Measurements from ENCODE around the gene TENM3. TPM values are rescaled to one million over a fixed set of nuclear protein-coding genes. Genes with fewer than 3 reads are reported as not detected.

Gene TENM3
- total RNA-seq, 1 donor from 2014 or later = 28.1 TPM

DNA sequence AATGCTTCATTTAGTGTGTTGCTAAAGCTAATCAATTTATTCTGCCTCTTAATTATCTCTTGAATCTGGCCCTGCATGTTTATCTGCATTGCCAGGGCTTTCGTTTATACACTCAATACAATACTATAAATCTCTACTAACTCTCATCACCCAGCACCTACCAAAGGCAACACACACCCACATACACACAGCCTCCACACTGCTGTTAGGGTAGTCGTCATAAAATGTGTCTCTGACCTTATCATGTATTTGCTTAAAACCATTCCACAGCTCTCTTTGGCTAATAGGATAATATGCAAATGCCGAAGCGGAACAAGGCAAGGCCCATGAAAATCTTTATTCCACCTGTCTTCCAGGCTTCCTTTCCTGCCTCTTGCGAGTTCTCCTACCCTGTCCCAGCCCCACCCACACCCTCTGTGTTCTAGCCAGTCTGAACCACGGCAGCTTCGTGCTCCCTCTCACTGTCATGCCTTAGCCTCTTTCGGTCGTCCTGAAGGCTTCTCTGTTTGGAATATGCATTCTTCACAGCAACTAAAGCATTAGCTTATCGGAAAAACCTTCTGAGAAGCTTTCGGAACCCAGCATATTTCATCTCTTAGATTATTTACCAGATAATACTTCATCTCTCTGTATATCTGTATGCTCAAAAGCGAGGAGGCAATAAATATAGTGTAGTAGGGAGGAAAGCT lies 333.5 kb downstream of the TENM3 start:
- no peak for DNase-seq

GRCh38 chr4:182577411-182577810 lies 334.2 kb downstream of the TENM3 start:
- no peak for DNase-seq

- DNase-seq = peak; percentile 85
Observed at GRCh38 chr4:182578402-182578801, 335.2 kb downstream of the TENM3 start.

- no peak for DNase-seq
Observed at GRCh38 chr4:182582245-182582644, 339.0 kb downstream of the TENM3 start.

- DNase-seq = no peak
Observed at GRCh38 chr4:182583703-182584415, 340.7 kb downstream of the TENM3 start.

DNA sequence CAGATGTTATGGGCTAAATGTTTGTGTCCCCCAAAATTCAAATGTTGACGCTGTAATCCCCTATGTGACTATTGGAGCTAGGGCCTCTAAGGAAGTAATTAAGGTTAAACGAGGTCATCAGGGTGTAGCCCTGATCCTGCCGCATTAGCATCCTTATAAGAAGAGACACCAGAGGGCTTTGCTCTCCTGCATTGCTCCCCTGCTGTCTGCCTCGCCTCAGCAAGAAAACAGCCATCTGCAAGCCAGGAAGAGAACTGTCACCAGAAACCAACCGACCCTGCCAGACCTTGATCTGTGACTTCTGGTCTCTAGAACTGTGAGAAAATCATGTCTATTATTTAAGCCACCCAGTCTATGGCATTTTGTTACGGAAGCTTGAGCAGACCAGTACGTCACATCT lies 342.1 kb downstream of the TENM3 start:
- DNase-seq = no peak

DNA sequence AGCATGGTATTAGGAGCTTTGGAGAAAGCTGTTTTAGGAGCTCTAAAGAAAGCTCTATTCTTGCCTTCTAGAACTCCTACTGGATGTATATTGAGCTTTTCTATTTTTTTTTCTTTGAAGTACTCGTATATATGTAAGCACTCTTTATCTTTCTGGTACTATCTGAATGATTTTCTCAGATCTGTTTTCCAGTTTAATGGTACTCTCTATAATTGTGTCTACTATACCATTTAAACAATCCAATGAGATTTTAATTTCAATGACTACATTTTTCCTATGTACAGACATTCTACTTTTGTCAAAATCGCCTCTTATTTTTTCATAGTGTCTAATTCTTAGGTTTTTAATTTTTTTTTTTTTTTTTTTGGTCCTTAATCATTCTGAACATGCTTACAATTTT lies 345.9 kb downstream of the TENM3 start:
- DNase-seq = no peak

DNA sequence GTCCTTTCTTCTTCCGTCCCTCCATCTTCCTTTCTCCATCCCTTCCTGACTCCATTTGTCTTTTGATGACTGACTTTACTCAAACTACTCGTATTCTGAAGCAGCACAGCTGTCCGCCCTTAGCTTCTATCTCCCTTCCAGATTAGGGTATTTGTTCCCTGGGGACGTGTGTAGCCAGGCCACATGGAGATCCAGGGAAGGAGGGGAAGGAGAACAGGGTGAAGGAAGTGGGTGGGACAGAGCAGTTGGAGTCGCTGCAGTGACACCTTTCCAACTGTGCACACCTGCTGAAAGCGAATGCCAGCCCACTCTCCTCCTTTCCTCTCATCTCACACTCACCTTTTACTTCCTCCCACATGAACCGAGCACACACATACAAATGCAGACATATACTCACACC lies 350.2 kb downstream of the TENM3 start:
- peak; percentile 55 for DNase-seq

DNA sequence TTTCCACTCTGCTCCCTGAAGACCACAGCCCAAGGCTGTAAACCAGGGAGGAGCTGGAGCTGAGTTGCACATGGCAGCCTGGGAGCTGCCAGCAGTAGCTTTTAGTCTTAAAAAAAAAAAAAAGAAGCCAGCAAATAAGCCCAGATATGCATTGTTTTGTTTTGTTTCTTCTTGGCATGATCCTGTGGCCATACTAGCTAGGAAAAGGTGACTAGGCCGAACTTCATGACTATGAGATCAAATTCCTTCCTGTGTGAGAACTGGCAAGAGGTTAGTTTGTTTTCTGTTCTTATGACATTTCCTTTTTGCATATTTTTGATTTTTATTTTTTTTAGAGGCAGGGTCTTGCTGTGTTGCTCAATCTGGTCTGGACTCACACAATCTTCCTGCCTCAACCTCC lies 350.7 kb downstream of the TENM3 start:
- peak; percentile 98 for DNase-seq

DNA sequence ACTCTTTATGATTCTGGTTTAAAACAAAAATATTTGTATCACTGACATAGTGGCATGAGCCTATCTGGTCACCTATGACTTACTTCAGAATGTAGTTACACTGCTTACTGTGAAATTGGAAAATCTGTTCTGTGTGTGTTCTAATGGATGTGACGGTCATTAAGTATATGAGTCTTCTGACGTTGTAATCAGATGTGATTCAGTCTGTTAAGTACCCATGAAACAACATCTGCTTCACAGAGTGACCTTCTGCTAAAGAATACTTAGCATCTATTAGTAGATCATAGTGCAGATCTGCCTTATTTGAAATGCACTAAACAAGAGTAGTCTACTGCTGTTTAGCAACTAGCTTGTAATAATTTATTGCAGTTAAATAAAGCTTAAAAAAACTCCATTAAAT lies 356.9 kb downstream of the TENM3 start:
- no peak for DNase-seq

DNA sequence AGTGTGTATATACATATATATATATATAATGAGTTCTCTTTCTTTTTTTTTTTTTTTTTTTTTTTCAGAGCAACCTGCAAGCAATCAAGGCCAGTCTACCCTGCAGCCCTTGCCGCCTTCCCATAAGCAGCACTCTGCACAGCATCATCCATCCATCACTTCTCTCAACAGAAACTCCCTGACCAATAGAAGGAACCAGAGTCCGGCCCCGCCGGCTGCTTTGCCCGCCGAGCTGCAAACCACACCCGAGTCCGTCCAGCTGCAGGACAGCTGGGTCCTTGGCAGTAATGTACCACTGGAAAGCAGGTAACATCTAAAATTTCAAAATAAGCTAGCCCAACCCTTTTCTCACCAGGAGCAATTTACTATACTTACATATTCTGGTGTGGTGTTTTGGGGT lies 357.7 kb downstream of the TENM3 start:
- no peak for DNase-seq

GRCh38 chr4:182604161-182604622 lies 361.0 kb downstream of the TENM3 start:
- peak; percentile 93 for DNase-seq

DNA sequence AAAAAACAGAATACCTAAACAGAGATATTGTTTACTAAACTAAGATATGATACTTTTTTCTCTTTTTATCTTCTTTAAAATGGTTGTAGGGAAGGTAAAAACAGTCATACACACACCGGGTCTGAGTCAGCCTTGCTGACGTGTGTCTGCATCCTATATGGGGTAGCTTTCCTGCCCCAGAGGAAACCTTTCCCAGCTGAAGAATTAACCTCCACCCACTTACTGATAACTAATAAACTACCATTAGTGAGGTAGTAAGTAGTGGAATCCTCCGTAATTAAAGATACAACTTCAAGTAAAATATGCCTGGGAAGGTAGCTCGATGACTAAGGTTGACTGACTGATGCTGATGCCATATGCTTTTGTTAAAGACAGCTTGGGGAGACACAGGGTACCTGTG lies 361.8 kb downstream of the TENM3 start:
- peak; percentile 97 for DNase-seq

GRCh38 chr4:182608525-182608924 lies 365.3 kb downstream of the TENM3 start:
- DNase-seq = no peak

DNA sequence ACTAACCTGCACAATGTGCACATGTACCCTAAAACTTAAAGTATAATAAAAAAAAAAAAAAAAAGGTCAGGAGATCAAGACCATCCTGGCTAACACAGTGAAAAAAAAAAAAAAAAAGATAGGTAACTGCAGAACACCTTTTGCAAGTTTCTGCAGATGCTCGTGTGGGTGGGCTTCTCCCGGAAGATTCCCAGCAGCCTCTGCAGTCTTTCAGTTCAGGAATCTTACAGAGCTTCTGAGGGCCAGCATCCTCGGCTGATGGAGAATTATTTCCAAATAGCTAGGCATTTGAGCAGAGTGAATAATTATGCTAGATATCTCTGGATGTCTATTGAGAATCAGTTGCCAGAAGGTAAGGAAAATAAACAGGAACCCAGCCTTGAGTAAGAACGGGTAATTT lies 373.3 kb downstream of the TENM3 start:
- DNase-seq = no peak

GRCh38 chr4:182619660-182620059 lies 376.5 kb downstream of the TENM3 start:
- DNase-seq = no peak

DNA sequence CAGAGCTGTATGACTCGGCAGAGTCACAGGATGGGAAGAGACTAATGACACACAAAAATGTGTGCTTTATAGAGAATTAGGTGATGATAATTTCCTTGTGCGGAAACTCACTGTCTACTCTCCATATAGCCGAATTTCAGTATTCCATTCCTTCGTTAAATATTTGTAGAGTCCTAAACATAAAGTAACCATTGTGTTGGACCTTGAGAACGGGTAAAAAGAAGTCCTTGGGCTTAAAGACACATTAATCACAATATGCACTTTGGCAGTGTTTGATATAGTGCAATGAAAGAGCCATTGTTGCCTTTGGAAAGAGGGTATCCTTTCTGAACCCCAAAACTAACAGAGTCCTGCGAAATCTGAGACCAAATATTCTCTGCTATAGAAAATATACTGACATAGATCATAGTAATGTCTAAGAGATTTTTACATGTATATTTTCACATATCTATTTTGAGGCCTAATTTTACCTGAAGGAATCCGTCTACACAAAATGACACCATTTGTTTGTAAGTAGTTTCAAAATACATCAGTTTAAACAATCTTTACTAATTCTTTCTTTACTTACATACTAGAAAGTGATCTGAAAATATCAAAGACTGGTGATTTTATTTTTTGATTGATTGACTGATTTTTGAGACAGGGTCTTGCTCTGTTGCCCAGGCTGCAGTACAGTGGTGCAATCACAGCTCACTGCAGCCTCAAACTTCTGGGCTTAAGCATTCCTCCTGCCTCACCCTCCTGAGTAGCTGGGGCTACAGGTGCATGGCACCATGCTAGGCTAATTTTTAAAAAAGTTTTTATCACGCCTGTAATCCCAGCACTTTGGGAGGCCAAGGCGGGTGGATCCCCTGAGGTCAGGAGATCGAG lies 377.1 kb downstream of the TENM3 start:
- DNase-seq = no peak

DNA sequence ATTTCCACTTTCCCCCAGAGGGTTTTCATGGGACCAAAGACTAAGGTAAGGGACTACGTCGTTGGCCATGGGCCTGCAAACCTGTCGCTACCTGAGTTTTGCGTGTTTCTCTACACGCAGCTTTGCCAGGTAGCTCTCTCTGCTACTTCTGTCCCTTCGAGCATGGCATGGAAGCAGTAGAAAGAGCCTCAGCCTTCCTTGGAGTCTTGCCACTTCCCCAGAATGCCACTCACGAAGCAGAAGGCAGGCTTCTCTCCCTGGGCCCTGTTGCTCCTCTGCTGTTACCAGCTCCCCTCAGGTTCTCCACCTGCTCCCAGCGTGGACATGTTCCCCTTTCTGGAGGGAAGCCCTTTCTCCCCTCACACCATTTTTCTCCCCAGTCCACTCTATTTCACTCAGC lies 381.1 kb downstream of the TENM3 start:
- no peak for DNase-seq

- DNase-seq = no peak
Observed at GRCh38 chr4:182625193-182625592, 382.0 kb downstream of the TENM3 start.

- DNase-seq = no peak
Observed at GRCh38 chr4:182627996-182628395, 384.8 kb downstream of the TENM3 start.

- DNase-seq = no peak
Observed at GRCh38 chr4:182628544-182628943, 385.3 kb downstream of the TENM3 start.

GRCh38 chr4:182629096-182629495 lies 385.9 kb downstream of the TENM3 start:
- no peak for DNase-seq

- DNase-seq = no peak
Observed at GRCh38 chr4:182640491-182640890, 397.3 kb downstream of the TENM3 start.

Measured in dermis blood vessel endothelial cell (primary cell).